Endothelial cell of umbilical vein (primary cell): ENCODE results near the gene SLC5A9. TPM values are rescaled to one million over a fixed set of nuclear protein-coding genes. Genes with fewer than 3 reads are reported as not detected.

Experiments
- BruUV-seq: library from RNA; stranded (reverse); fragments of 400-500 nt; replicated peaks from 2 replicates; lab custom pipeline; 2021; lab: Mats Ljungman, UMichigan
- CTCF ChIA-PET: fragments of 300-600, 350-600 bp; sonication (Branson Sonifier 250); formaldehyde crosslinking; loops from one replicate; lab custom pipeline; 2021; ENCODE audit warnings: antibody characterized with exemption, inconsistent platforms; lab: Charles Lee
- POLR2A ChIA-PET: fragments of 300-600, 350-600 bp; sonication (Branson Sonifier 250); formaldehyde crosslinking; loops from one replicate; lab custom pipeline; 2021; ENCODE audit warnings: antibody characterized with exemption, inconsistent platforms; lab: Charles Lee
- DNase-seq: peaks from one replicate; pipeline ENCODE4 v3.0.0-alpha.2; 2011; ENCODE audit warnings: low read depth, low spot score
- FAIRE-seq: peaks from 2 replicates; lab custom pipeline; 2011; peaks lifted over from hg19 to GRCh38; lab: Jason Lieb, UNC
- H2AFZ ChIP-seq: 2 replicates; pipeline ENCODE4 v1.6.0; 2012; ENCODE audit warnings: low read depth, low read length, control low read depth, inconsistent platforms
- H3K27ac ChIP-seq: 2 replicates; pipeline ENCODE4 v1.5.1; 2011; ENCODE audit warnings: low read depth, mild to moderate bottlenecking, control low read depth, low read length, moderate library complexity; ENCODE audit not compliant: insufficient read depth
- H3K27me3 ChIP-seq, 2 experiments: 2 replicates each; pipeline versions ENCODE4 v1.6.0 to v1.6.1; 2011; ENCODE audit warnings: low read length in 2 of 2, mixed read lengths in 1 of 2; ENCODE audit not compliant: control insufficient read depth in 2 of 2, insufficient read depth in 2 of 2
- H3K36me3 ChIP-seq, 2 experiments: 2 replicates in 1 of 2; 3 replicates in 1 of 2; pipeline ENCODE4 v1.5.1; 2011; ENCODE audit warnings: low read length in 2 of 2, mild to moderate bottlenecking in 1 of 2, moderate library complexity in 1 of 2; ENCODE audit not compliant: control insufficient read depth in 2 of 2, insufficient read depth in 2 of 2; ENCODE audit errors: extremely low read depth in 1 of 2
- H3K4me1 ChIP-seq: 3 replicates; pipeline ENCODE4 v1.5.1; 2011; ENCODE audit warnings: mild to moderate bottlenecking, low read length; ENCODE audit not compliant: control insufficient read depth, insufficient read depth; ENCODE audit errors: extremely low read depth
- H3K4me2 ChIP-seq: 2 replicates; pipeline ENCODE4 v1.6.1; 2011; ENCODE audit warnings: low read length, control low read depth, mixed read lengths; ENCODE audit not compliant: insufficient read depth
- H3K4me3 ChIP-seq, 3 experiments: fragments of 200-600 bp in 1 of 3; sonication (generic), shearing (Covaris generic) in 1 of 3; replicated peaks in 1 of 3; 2 replicates each; pipeline ENCODE4 v1.5.1; 2011 to 2016; ENCODE audit warnings: control low read depth in 3 of 3, low read length in 3 of 3, mild to moderate bottlenecking in 2 of 3, inconsistent platforms in 1 of 3, low read depth in 1 of 3, moderate library complexity in 1 of 3; ENCODE audit not compliant: insufficient read depth in 1 of 3
- H3K79me2 ChIP-seq: 2 replicates; pipeline ENCODE4 v1.6.0; 2012; ENCODE audit warnings: low read length, inconsistent platforms; ENCODE audit not compliant: control insufficient read depth, insufficient read depth
- H3K9ac ChIP-seq: replicated peaks from 2 replicates; pipeline ENCODE3; 2011; ENCODE audit warnings: low read length, control low read depth; ENCODE audit not compliant: insufficient read depth; ENCODE audit errors: extremely low read depth
- H3K9me1 ChIP-seq: replicated peaks from 3 replicates; pipeline ENCODE4 v1.6.0; 2011; ENCODE audit warnings: mild to moderate bottlenecking, low read length; ENCODE audit not compliant: control insufficient read depth, insufficient read depth; ENCODE audit errors: extremely low read depth
- H3K9me3 ChIP-seq: replicated peaks from 2 replicates; pipeline ENCODE4 v1.5.1; 2012; ENCODE audit warnings: low read length, inconsistent platforms; ENCODE audit not compliant: control insufficient read depth, insufficient read depth
- H4K20me1 ChIP-seq: replicated peaks from 2 replicates; pipeline ENCODE3; 2011; ENCODE audit warnings: mild to moderate bottlenecking, low read length; ENCODE audit not compliant: control insufficient read depth, insufficient read depth; ENCODE audit errors: extremely low read depth
- EZH2 ChIP-seq: IDR thresholded peaks from 2 replicates; pipeline ENCODE4 v1.6.1; 2012; ENCODE audit warnings: borderline replicate concordance, low read depth, mild to moderate bottlenecking, moderate library complexity, low read length, inconsistent platforms; ENCODE audit not compliant: severe bottlenecking
- MYC ChIP-seq: IDR thresholded peaks from one replicate; pipeline ENCODE4 v1.6.1; 2011; ENCODE audit warnings: mild to moderate bottlenecking, low read depth, low read length
- POLR2A ChIP-seq: IDR thresholded peaks from 2 replicates; pipeline ENCODE4 v1.6.1; 2012; ENCODE audit warnings: low read depth, mild to moderate bottlenecking, control low read depth, low read length
- dilution Hi-C: fragments of 300-500 bp; cut with MboI; formaldehyde crosslinking; loops from one replicate; pipeline ENCODE4 v1.15.0; 2019; ENCODE audit warnings: low sequenced_read_pairs; ENCODE audit not compliant: extremely low pct_ligation_motif_present
- intact Hi-C: fragments of 100-400 bp; cut with micrococcal nuclease; formaldehyde crosslinking; loops from one replicate; pipeline ENCODE4 v1.10.0; 2022
- polyA plus RNA-seq, 4 experiments: library from polyadenylated mRNA; depleted of rRNA in 3 of 4; stranded (reverse) in 3 of 4; unstranded in 1 of 4; fragments of >200 nt; gene quantifications; 2 replicates each; pipeline versions ENCODE4 v1.2.1 to v1.2.3, GENCODE V29; 2011 to 2012; ENCODE audit warnings: missing spikeins in 1 of 4
- total RNA-seq: library from RNA; stranded (reverse); gene quantifications from 2 replicates; pipeline ENCODE4 v1.2.3, GENCODE V29; 2021
- TF ChIP-seq, protein P1 (sequence below), 2 donors: IDR thresholded peaks; 1 replicate in 1 of 2; 2 replicates in 1 of 2; pipeline ENCODE4 v1.5.1; 2011; ENCODE audit warnings: low read length in 2 of 2, mild to moderate bottlenecking in 2 of 2, moderate library complexity in 2 of 2, control low read depth in 1 of 2, inconsistent platforms in 1 of 2, low read depth in 1 of 2; ENCODE audit not compliant: insufficient read depth in 1 of 2; ENCODE audit errors: extremely low read depth in 1 of 2
- TF ChIP-seq, protein P2 (sequence below): IDR thresholded peaks from 2 replicates; pipeline ENCODE4 v1.6.1; 2011; ENCODE audit not compliant: insufficient read depth, insufficient read length

Gene SLC5A9
- total and polyA plus RNA-seq, 2 donors (not counting 3 experiments of a cell fraction or from before 2014, with no cell fraction given) = not detected

DNA sequence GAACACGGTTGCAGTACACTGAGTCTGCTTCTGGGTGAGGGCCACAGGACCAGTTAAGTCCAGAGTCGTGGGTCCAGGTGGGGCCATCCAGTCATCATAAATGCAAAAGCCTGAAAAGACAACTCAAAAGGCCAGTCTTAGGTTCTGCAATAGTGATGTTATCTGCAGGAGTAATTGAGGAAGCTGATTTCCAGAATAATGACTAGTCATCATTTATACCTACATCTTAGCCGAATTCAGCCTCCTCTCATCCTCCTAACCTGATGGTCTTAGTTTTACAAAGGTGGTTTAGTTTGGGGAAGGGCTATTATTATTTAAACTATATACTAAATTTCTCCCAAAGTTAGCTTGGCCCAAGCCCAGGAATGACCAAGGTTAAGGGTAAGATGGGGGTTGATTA is 23.5 kb upstream of the SLC5A9 start:
- H3K4me2 ChIP-seq = no peak overlapping the region
- dilution Hi-C loops = no loop called here
- no peak for DNase-seq
- TF ChIP-seq, protein P1, sequence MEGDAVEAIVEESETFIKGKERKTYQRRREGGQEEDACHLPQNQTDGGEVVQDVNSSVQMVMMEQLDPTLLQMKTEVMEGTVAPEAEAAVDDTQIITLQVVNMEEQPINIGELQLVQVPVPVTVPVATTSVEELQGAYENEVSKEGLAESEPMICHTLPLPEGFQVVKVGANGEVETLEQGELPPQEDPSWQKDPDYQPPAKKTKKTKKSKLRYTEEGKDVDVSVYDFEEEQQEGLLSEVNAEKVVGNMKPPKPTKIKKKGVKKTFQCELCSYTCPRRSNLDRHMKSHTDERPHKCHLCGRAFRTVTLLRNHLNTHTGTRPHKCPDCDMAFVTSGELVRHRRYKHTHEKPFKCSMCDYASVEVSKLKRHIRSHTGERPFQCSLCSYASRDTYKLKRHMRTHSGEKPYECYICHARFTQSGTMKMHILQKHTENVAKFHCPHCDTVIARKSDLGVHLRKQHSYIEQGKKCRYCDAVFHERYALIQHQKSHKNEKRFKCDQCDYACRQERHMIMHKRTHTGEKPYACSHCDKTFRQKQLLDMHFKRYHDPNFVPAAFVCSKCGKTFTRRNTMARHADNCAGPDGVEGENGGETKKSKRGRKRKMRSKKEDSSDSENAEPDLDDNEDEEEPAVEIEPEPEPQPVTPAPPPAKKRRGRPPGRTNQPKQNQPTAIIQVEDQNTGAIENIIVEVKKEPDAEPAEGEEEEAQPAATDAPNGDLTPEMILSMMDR (IDR thresholded peaks at IDR 0.05; ENCODE audit: extremely low read depth in 1 of 2, insufficient read depth in 1 of 2, low read depth in 1 of 2, low read length in 2 of 2) = no peak
- TF ChIP-seq, protein P2, sequence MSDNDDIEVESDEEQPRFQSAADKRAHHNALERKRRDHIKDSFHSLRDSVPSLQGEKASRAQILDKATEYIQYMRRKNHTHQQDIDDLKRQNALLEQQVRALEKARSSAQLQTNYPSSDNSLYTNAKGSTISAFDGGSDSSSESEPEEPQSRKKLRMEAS = no peak
- TF ChIP-seq MYC = no peak
- TF ChIP-seq EZH2 = no peak
- no peak for TF ChIP-seq POLR2A
- H3K9ac ChIP-seq = no peak overlapping the region
- H2AFZ ChIP-seq = no peak overlapping the region
- ChIA-PET POLR2A (no interaction called here), CTCF (no interaction called here)
- H3K4me3 ChIP-seq = no peak overlapping the region
- FAIRE-seq = no peak
- no TSS peak for BruUV-seq
- H4K20me1 ChIP-seq = no peaks in the 10 kb centered on the region
- no peaks in the 10 kb centered on the region for H3K79me2 ChIP-seq
- H3K9me1 ChIP-seq = no peaks in the 10 kb centered on the region
- H3K4me1 ChIP-seq = no peaks in the 10 kb centered on the region
- no peak overlapping the region for H3K27ac ChIP-seq
- H3K27me3 ChIP-seq = no peaks in the 10 kb centered on the region
- intact Hi-C loops = no loop called here
- no peaks in the 10 kb centered on the region for H3K9me3 ChIP-seq
- no peaks in the 10 kb centered on the region for H3K36me3 ChIP-seq
